GM12801 (cell line): Measurements from ENCODE around the gene COX19.

Experiments used
- CTCF ChIP-seq: IDR thresholded peaks from one replicate; pipeline ENCODE4 v1.5.1; 2011; ENCODE audit warnings: control low read depth; ENCODE audit not compliant: insufficient read length; ENCODE audit errors: extremely low read depth

Gene COX19

GRCh38 chr7:990933-991728 is 15.8 kb upstream of the COX19 start:
- TF ChIP-seq CTCF, result no peak

- no peak for TF ChIP-seq CTCF
Observed at GRCh38 chr7:990352-990932, 15.1 kb upstream of the COX19 start.

- TF ChIP-seq CTCF, result no peak
Observed at GRCh38 chr7:988963-989529, 13.7 kb upstream of the COX19 start.

- TF ChIP-seq CTCF, result no peak
Observed at GRCh38 chr7:988426-988911, 13.1 kb upstream of the COX19 start.

- no peak for TF ChIP-seq CTCF
Observed at GRCh38 chr7:987909-988308, 12.6 kb upstream of the COX19 start.

GRCh38 chr7:986766-987751 is 11.7 kb upstream of the COX19 start:
- TF ChIP-seq CTCF, result no peak
